Measurements from ENCODE around the gene FAM81A.
"Not testable (repeated sequence)": the region's sequence is repeated elsewhere in the genome, so short reads cannot be mapped to it uniquely, and the experiment has no call there.

The FAM81A gene

GRCh38 chr15:59484399-59484798, 46.4 kb downstream of the FAM81A start:
- DNase-seq (ENCODE audit: low read depth in 1 of 2, low spot score in 1 of 2): no peak

- no peak for DNase-seq (ENCODE audit: low read depth in 1 of 2, low spot score in 1 of 2)
Measured at GRCh38 chr15:59485036-59485435, 47.0 kb downstream of the FAM81A start.

DNA sequence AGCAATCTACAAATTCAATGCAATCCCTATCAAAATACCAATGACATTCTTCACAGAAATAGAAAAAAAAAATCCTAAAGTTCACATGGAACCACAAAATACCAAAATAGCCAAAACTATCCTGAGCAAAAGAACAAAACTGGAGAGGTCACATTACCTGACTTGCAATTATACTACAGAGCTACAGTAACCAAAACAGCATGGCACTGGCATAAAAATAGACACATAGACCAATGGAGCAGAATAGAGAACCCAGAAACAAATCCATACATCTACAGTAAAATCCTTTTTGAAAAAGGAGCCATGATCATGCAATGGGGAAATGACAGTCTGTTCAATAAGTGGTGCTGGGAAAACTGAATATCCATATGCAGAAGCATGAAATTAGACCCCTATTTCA, 51.5 kb downstream of the FAM81A start:
- not testable (repeated sequence) for DNase-seq (ENCODE audit: low read depth in 1 of 2, low spot score in 1 of 2)

DNA sequence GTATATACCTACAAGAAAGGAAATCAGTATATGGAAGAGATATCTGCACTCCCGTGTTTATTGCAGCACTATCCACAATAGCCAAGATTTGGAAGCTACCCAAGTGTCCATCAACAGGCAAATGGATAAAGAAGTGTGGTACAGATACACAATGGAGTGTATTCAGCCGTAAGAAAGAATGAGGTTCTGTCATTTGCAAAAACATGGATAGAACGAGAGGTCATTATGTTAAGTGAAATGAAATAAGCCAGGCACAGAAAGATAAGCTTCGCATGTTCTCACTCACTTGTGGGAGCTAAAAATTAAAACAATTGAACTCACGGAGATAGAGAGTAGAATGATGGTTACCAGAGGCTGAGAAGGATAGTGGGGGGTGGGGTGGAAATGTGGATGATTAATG, 53.1 kb downstream of the FAM81A start:
- no peak for DNase-seq (ENCODE audit: low read depth in 1 of 2, low spot score in 1 of 2)

- peak; percentile 9 to 18 for DNase-seq (ENCODE audit: low read depth in 1 of 2, low spot score in 1 of 2)
Measured at GRCh38 chr15:59492389-59493377, 54.7 kb downstream of the FAM81A start.

DNA sequence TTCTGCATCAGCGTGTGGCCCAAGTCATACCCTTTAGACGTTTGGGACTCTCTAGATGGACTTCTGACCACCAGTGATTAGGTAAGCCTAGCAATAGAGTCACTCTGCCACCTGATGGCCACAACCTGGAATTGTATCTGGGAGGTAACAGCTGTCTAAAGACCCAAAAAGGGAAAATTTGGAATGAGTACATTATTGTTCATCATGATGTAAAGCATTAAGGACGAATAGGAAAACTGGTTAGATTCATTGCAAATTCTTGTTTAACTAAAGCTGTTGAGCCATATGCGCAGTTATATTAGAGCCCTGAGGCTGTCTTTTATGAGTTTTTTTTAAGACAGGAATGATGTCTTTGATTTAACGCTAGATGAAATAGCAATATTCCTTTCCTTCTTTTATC, 63.6 kb downstream of the FAM81A start:
- no peak for DNase-seq (ENCODE audit: low read depth in 1 of 2, low spot score in 1 of 2)

DNA sequence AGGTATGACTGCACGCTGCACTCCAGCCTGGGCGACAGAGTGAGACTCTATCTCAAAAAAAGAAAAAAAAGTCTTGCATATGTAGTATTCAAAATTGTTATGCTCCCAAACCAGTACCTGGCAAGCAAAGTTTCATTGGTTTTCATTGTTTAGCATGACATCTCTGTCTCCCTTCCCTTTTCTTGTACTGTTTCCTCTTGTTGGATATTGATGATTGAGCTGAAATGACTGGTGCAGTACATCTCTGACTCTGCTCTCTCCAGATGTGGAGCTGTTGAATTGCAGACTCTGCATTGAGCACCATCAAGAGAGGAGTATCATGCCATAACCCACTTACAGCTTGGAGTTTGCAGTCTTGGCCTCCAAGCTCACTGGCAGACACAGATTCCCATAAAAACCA, 77.2 kb downstream of the FAM81A start:
- no peak for DNase-seq (ENCODE audit: low read depth in 1 of 2, low spot score in 1 of 2)

GRCh38 chr15:59516655-59517461, 78.9 kb downstream of the FAM81A start:
- DNase-seq (ENCODE audit: low read depth in 1 of 2, low spot score in 1 of 2): no peak

GRCh38 chr15:59519329-59519728, 81.3 kb downstream of the FAM81A start:
- no peak for DNase-seq (ENCODE audit: low read depth in 1 of 2, low spot score in 1 of 2)

GRCh38 chr15:59521443-59521842, 83.5 kb downstream of the FAM81A start:
- DNase-seq (ENCODE audit: low read depth in 1 of 2, low spot score in 1 of 2): no peak

GRCh38 chr15:59522988-59523461, 85.0 kb downstream of the FAM81A start:
- DNase-seq (ENCODE audit: low read depth in 1 of 2, low spot score in 1 of 2): no peak

DNA sequence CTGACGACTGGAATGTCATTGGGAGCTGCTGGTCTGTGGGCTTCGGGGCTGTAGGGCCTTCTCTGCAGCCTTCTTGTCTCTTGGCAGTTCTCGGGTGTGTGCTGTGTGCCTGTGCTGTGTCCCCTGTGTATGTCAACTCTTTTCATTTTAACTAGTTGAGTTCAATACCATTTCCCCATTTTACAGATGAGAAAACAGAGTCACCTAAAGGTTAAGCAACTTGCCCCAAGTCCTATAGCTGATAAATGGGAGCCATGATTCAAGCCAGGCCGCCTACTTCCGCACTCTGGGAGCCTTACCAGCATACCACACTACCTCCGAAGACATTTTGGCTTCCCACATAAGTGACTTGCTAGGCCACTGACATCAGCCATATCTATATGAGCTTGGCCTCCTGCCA, 85.7 kb downstream of the FAM81A start:
- no peak for DNase-seq (ENCODE audit: low read depth in 1 of 2, low spot score in 1 of 2)

- no peak for DNase-seq (ENCODE audit: low read depth in 1 of 2, low spot score in 1 of 2)
Measured at GRCh38 chr15:59524331-59524731, 86.3 kb downstream of the FAM81A start.

- DNase-seq (ENCODE audit: low read depth in 1 of 2, low spot score in 1 of 2): not testable (repeated sequence)
Measured at GRCh38 chr15:59526466-59526865, 88.5 kb downstream of the FAM81A start.

GRCh38 chr15:59528429-59528828, 90.4 kb downstream of the FAM81A start:
- DNase-seq (ENCODE audit: low read depth in 1 of 2, low spot score in 1 of 2): no peak

DNA sequence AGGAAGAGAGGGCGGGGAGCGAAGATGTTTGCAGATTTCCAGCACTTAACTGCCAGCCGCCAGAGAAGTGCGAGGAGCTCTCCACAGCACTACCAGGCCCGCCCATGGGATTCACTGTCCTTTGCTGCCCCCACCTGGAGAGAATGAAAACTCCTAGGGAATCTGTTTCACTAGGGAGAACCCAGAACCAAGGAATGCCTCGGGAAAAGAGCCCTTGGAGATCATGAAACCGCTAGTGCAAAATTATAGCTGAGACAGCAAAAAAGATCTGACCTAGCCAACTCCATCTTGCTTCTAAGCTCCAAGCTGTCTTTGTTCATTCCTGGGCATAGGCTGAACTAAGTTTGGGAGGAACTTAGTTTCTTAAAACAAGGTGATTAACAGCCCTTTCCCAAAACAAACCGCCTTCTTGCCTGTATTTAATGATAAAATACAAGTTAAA, 91.0 kb downstream of the FAM81A start:
- DNase-seq (ENCODE audit: low read depth in 1 of 2, low spot score in 1 of 2): peak; percentile 40 to 42

DNA sequence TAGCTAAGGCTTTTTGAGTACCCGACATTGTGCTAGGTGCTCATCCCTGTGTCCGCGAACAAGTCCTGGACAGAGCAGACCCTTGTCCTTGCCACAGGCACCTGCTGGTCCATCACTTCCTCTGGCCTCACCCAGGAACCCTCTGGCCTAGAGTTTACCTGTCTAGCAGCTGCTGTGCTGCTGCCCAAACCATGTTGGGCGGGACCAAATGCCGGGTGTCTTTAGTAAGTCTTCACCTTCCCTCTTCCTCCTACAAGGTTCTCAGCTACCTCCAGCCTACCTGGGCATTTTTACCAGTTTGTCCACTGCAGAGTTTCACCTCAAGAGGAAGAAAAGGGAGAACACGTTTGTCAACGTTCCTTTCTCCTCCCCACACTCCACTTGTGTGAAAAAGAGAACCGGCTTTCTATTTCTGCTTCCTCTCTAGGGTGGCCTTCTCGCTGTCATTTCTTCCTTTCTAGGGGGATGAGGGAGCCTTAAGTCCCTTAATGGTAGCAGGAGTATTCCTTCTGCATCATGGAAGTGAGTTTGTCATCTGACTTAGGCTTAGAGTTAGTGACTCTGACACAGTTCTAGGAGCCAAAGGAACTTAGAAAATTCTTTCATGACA, 93.2 kb downstream of the FAM81A start:
- DNase-seq (ENCODE audit: low read depth in 1 of 2, low spot score in 1 of 2): no peak

- DNase-seq (ENCODE audit: low read depth in 1 of 2, low spot score in 1 of 2): no peak
Measured at GRCh38 chr15:59532770-59533379, 94.9 kb downstream of the FAM81A start.

DNA sequence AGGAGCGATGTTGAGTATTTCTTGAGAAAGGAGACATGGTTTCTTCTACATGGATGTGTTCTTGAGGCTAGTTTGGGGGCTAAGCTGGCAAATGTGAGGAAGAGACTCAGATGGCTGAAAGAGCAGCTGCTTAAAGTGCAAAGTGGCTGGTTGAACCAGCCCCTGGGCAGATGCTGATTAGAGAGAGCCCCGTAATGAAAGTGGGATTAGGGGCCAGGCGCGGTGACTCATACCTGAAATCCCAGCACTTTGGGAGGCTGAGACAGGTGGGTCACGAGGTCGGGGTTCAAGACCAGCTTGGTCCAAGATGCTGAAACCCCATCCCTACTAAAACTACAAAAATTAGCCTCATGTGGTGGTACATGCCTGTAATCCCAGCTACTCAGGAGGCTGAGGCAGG, 98.6 kb downstream of the FAM81A start:
- no peak for DNase-seq (ENCODE audit: low read depth in 1 of 2, low spot score in 1 of 2)

- DNase-seq (ENCODE audit: low read depth in 1 of 2, low spot score in 1 of 2): no peak
Measured at GRCh38 chr15:59537403-59537802, 99.4 kb downstream of the FAM81A start.

- DNase-seq (ENCODE audit: low read depth in 1 of 2, low spot score in 1 of 2): no peak
Measured at GRCh38 chr15:59538494-59538893, 100.5 kb downstream of the FAM81A start.
